Smooth muscle cell (in vitro differentiated cells): ENCODE data around the gene DOCK1. TPM values are rescaled to one million over a fixed set of nuclear protein-coding genes. Genes with fewer than 3 reads are reported as not detected.

Source experiments
- DNase-seq: peaks from one replicate; lab custom pipeline; 2025; ENCODE audit not compliant: unreplicated experiment; lab: John Stamatoyannopoulos, UW
- H2AFZ ChIP-seq: fragments of 200-600 bp; sonication (generic); 2 replicates; pipeline ENCODE4 v1.6.0; 2016; ENCODE audit warnings: antibody characterized with exemption, low read depth, mild to moderate bottlenecking
- H3F3A ChIP-seq: fragments of 200-600 bp; sonication (generic); 2 replicates; pipeline ENCODE4 v1.6.0; 2017; ENCODE audit warnings: antibody characterized with exemption, low read depth
- H3K27ac ChIP-seq: fragments of 200-600 bp; sonication (generic); 2 replicates; pipeline ENCODE4 v1.5.1; 2016; ENCODE audit warnings: low read depth, mild to moderate bottlenecking
- H3K27me3 ChIP-seq: fragments of 200-600 bp; sonication (generic); 2 replicates; pipeline ENCODE4 v1.6.1; 2016; ENCODE audit warnings: low read depth, mild to moderate bottlenecking
- H3K36me3 ChIP-seq: fragments of 200-600 bp; sonication (generic); 2 replicates; pipeline ENCODE4 v1.5.1; 2016; ENCODE audit warnings: low read depth
- H3K4me1 ChIP-seq: fragments of 200-600 bp; sonication (generic); 2 replicates; pipeline ENCODE4 v1.5.1; 2016; ENCODE audit warnings: low read depth
- H3K4me2 ChIP-seq: fragments of 200-600 bp; sonication (generic); 2 replicates; pipeline ENCODE4 v1.6.0; 2016; ENCODE audit warnings: mild to moderate bottlenecking
- H3K4me3 ChIP-seq: fragments of 200-600 bp; sonication (generic); 2 replicates; pipeline ENCODE4 v1.5.1; 2016; ENCODE audit warnings: mild to moderate bottlenecking
- H3K79me2 ChIP-seq: fragments of 200-600 bp; sonication (generic); 2 replicates; pipeline ENCODE4 v1.6.0; 2016; ENCODE audit warnings: low read depth, mild to moderate bottlenecking
- H3K9ac ChIP-seq: fragments of 200-600 bp; sonication (generic); 2 replicates; pipeline ENCODE4 v1.6.0; 2016; ENCODE audit warnings: low read depth
- H3K9me3 ChIP-seq: fragments of 200-600 bp; sonication (generic); replicated peaks from 2 replicates; pipeline ENCODE4 v1.5.1; 2016; ENCODE audit warnings: low read depth
- H4K20me1 ChIP-seq: fragments of 200-600 bp; sonication (generic); 2 replicates; pipeline ENCODE4 v1.6.0; 2016; ENCODE audit warnings: low read depth
- WGBS: methylation state at CpG from one replicate; pipeline ENCODE4 v1.1.7; 2016; ENCODE audit warnings: low lambda C conversion rate; 5-methylcytosine and 5-hydroxymethylcytosine counted together
- polyA plus RNA-seq: library from polyadenylated mRNA; unstranded; fragments of >200 nt; fragmentation: Nextera tagmentation; extraction: Ambion mirVana; gene quantifications from 2 replicates; pipeline ENCODE4 v1.2.1, GENCODE V29; 2016
- total RNA-seq: library from RNA; depleted of rRNA; stranded (reverse); fragments of >200 nt; gene quantifications from 2 replicates; pipeline ENCODE4 v1.2.3, GENCODE V29; 2014
- TF ChIP-seq, protein P1 (sequence below): fragments of 200-600 bp; sonication (generic); IDR thresholded peaks from 2 replicates; pipeline ENCODE4 v1.5.1; 2017; ENCODE audit warnings: borderline replicate concordance, mild to moderate bottlenecking, antibody characterized with exemption; ENCODE audit not compliant: insufficient read depth, poor library complexity, severe bottlenecking

The DOCK1 gene
- total and polyA plus RNA-seq, 2 experiments from 2014 or later = 18.4 to 37.1 TPM

GRCh38 chr10:127012769-127013152 is 107.5 kb downstream of the DOCK1 start:
- Histone ChIP-seq H3K9ac (no peak overlapping the region), H3K4me1 (no peaks in the 10 kb centered on the region), H3K27me3 (no peaks in the 10 kb centered on the region), H3K79me2 (no peaks in the 10 kb centered on the region), H4K20me1 (peaks cover 23% of the 10 kb centered on the region), H3K36me3 (no peaks in the 10 kb centered on the region), H2AFZ (no peak overlapping the region), H3K9me3 (no peaks in the 10 kb centered on the region), H3K27ac (peak overlapping the region; percentile 20), H3K4me2 (no peak overlapping the region), H3F3A (peaks cover 2% of the 10 kb centered on the region), H3K4me3 (no peak overlapping the region)
- DNase-seq = no peak
- TF ChIP-seq, protein P1, sequence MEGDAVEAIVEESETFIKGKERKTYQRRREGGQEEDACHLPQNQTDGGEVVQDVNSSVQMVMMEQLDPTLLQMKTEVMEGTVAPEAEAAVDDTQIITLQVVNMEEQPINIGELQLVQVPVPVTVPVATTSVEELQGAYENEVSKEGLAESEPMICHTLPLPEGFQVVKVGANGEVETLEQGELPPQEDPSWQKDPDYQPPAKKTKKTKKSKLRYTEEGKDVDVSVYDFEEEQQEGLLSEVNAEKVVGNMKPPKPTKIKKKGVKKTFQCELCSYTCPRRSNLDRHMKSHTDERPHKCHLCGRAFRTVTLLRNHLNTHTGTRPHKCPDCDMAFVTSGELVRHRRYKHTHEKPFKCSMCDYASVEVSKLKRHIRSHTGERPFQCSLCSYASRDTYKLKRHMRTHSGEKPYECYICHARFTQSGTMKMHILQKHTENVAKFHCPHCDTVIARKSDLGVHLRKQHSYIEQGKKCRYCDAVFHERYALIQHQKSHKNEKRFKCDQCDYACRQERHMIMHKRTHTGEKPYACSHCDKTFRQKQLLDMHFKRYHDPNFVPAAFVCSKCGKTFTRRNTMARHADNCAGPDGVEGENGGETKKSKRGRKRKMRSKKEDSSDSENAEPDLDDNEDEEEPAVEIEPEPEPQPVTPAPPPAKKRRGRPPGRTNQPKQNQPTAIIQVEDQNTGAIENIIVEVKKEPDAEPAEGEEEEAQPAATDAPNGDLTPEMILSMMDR = no peak
- 64% methylated on average over 10 of the region's 10 CpGs for WGBS

GRCh38 chr10:127013211-127013656 is 108.0 kb downstream of the DOCK1 start:
- TF ChIP-seq, protein P1 = no peak
- no peak overlapping the region for H3K9ac ChIP-seq
- H3K4me1 ChIP-seq = no peaks in the 10 kb centered on the region
- no peaks in the 10 kb centered on the region for H3K79me2 ChIP-seq
- H3F3A ChIP-seq = peaks cover 2% of the 10 kb centered on the region
- no peaks in the 10 kb centered on the region for H3K27me3 ChIP-seq
- no peaks in the 10 kb centered on the region for H3K36me3 ChIP-seq
- H3K27ac ChIP-seq = peak overlapping the region; percentile 20
- no peak overlapping the region for H3K4me3 ChIP-seq
- peaks cover 26% of the 10 kb centered on the region for H4K20me1 ChIP-seq
- no peak for DNase-seq
- H3K4me2 ChIP-seq = no peak overlapping the region
- H3K9me3 ChIP-seq = no peaks in the 10 kb centered on the region
- H2AFZ ChIP-seq = no peak overlapping the region
- 69% methylated on average over 9 of the region's 9 CpGs for WGBS

- H4K20me1 ChIP-seq = peaks cover 29% of the 10 kb centered on the region
- no peaks in the 10 kb centered on the region for H3K4me1 ChIP-seq
- no peak overlapping the region for H3K4me3 ChIP-seq
- no peak overlapping the region for H3K27ac ChIP-seq
- 77% methylated on average over 9 of the region's 9 CpGs for WGBS
- no peaks in the 10 kb centered on the region for H3K9me3 ChIP-seq
- no peaks in the 10 kb centered on the region for H3K27me3 ChIP-seq
- no peak for DNase-seq
- no peak overlapping the region for H3K4me2 ChIP-seq
- no peak overlapping the region for H2AFZ ChIP-seq
- peaks cover 2% of the 10 kb centered on the region for H3F3A ChIP-seq
- no peaks in the 10 kb centered on the region for H3K79me2 ChIP-seq
- H3K9ac ChIP-seq = no peak overlapping the region
- TF ChIP-seq, protein P1 = no peak
- no peaks in the 10 kb centered on the region for H3K36me3 ChIP-seq
Measured at GRCh38 chr10:127013691-127014473, 108.7 kb downstream of the DOCK1 start.

GRCh38 chr10:127014671-127015070 is 109.4 kb downstream of the DOCK1 start:
- peaks cover 2% of the 10 kb centered on the region for H3F3A ChIP-seq
- H3K4me3 ChIP-seq = no peak overlapping the region
- 97% methylated on average over 4 of the region's 4 CpGs for WGBS

More at GRCh38 chr10:127014671-127015070, 109.4 kb downstream of the DOCK1 start:
- Histone ChIP-seq H3K4me1 (no peaks in the 10 kb centered on the region), H3K9ac (no peak overlapping the region), H3K36me3 (no peaks in the 10 kb centered on the region), H3K27me3 (no peaks in the 10 kb centered on the region), H4K20me1 (peaks cover 29% of the 10 kb centered on the region), H3K9me3 (no peaks in the 10 kb centered on the region), H3K27ac (no peak overlapping the region), H3K4me2 (no peak overlapping the region), H2AFZ (no peak overlapping the region), H3K79me2 (no peaks in the 10 kb centered on the region)
- TF ChIP-seq, protein P1 = no peak
- DNase-seq = no peak
